GM12878 (cell line): ENCODE results near the gene AP1S3. TPM values are rescaled to one million over a fixed set of nuclear protein-coding genes. Genes with fewer than 3 reads are reported as not detected.
A peak's percentile ranks its signal among the peaks of the same experiment; 100 is the strongest.

ENCODE experiments used
- ATAC-seq: fragments of 200-7000 bp; cut with Tn5 transposase; 3 replicates; pipeline ENCODE4 v1.9.1; 2020; ENCODE audit warnings: mild to moderate bottlenecking, moderate library complexity
- BruUV-seq: library from RNA; stranded (reverse); fragments of 400-500 nt; replicated peaks from 2 replicates; lab custom pipeline; 2021; lab: Mats Ljungman, UMichigan
- CTCF ChIA-PET: fragments of 300-600 bp; sonication (Branson Sonifier 250); formaldehyde crosslinking; extraction: SDS; loops from one replicate; lab custom pipeline; 2021; ENCODE audit warnings: inconsistent platforms; lab: Yijun Ruan, JAX
- POLR2A ChIA-PET: fragments of 350-600 bp; formaldehyde crosslinking; extraction: SDS; loops from one replicate; lab custom pipeline; 2021; ENCODE audit warnings: inconsistent platforms; lab: Charles Lee
- RAD21 ChIA-PET: fragments of 300-600 bp; sonication (Branson Sonifier 250); formaldehyde crosslinking; loops from one replicate; lab custom pipeline; 2023; ENCODE audit warnings: antibody characterized with exemption; ENCODE audit not compliant: unreplicated experiment; lab: Charles Lee
- SMC1A ChIA-PET: fragments of 300-600 bp; sonication (Branson Sonifier 250); formaldehyde crosslinking; loops from one replicate; lab custom pipeline; 2023; ENCODE audit not compliant: unreplicated experiment, uncharacterized antibody; lab: Charles Lee
- DNase-seq: peaks from one replicate; pipeline ENCODE4 v3.0.0-alpha.2; 2011; ENCODE audit warnings: low read depth, low spot score
- FAIRE-seq: peaks from 3 replicates; lab custom pipeline; 2011; peaks lifted over from hg19 to GRCh38; lab: Jason Lieb, UNC
- H2AFZ ChIP-seq: 2 replicates; pipeline ENCODE4 v1.6.0; 2011; ENCODE audit warnings: low read depth, low read length, control low read depth; ENCODE audit not compliant: control insufficient read depth
- H3K27ac ChIP-seq: 2 replicates; pipeline ENCODE4 v1.5.1; 2011; ENCODE audit warnings: control low read depth; ENCODE audit not compliant: control insufficient read depth, insufficient read depth
- H3K27me3 ChIP-seq, 2 experiments: replicated peaks in 1 of 2; 2 replicates each; pipeline versions ENCODE4 v1.6.0 to v1.6.1; 2011; ENCODE audit warnings: low read length in 1 of 2; ENCODE audit not compliant: control insufficient read depth in 2 of 2, insufficient read depth in 2 of 2
- H3K36me3 ChIP-seq, 2 experiments: 2 replicates each; pipeline ENCODE4 v1.5.1; 2011; ENCODE audit warnings: low read length in 1 of 2; ENCODE audit not compliant: control insufficient read depth in 2 of 2, insufficient read depth in 2 of 2
- H3K4me1 ChIP-seq: 2 replicates; pipeline ENCODE4 v1.6.1; 2011; ENCODE audit warnings: mild to moderate bottlenecking, low read length, moderate library complexity, mixed read lengths; ENCODE audit not compliant: control insufficient read depth, insufficient read depth
- H3K4me2 ChIP-seq: 2 replicates; pipeline ENCODE4 v1.6.0; 2011; ENCODE audit warnings: control low read depth; ENCODE audit not compliant: control insufficient read depth, insufficient read depth
- H3K4me3 ChIP-seq: fragments of 200-600 bp; sonication (generic); 2 replicates; pipeline ENCODE4 v1.5.1; 2016
- H3K79me2 ChIP-seq: 2 replicates; pipeline ENCODE4 v1.6.0; 2011; ENCODE audit warnings: low read length; ENCODE audit not compliant: control insufficient read depth, insufficient read depth
- H3K9ac ChIP-seq: 2 replicates; pipeline ENCODE4 v1.8.0; 2011; ENCODE audit warnings: low read length, control low read depth, mixed read lengths; ENCODE audit not compliant: control insufficient read depth, insufficient read depth
- H3K9me3 ChIP-seq: replicated peaks from 3 replicates; pipeline ENCODE4 v1.5.1; 2011; ENCODE audit warnings: mild to moderate bottlenecking, low read length; ENCODE audit not compliant: control insufficient read depth, insufficient read depth
- H4K20me1 ChIP-seq: 2 replicates; pipeline ENCODE4 v1.6.0; 2011; ENCODE audit not compliant: control insufficient read depth, insufficient read depth
- CHD4 ChIP-seq: fragments of 200-600 bp; sonication (generic); IDR thresholded peaks from 2 replicates; pipeline ENCODE4 v1.6.1; 2016; ENCODE audit warnings: mild to moderate bottlenecking
- CTCF ChIP-seq, 3 experiments: IDR thresholded peaks in 2 of 3; conservative IDR thresholded peaks in 1 of 3; 2 replicates each; pipeline ENCODE4 v1.5.1; 2011; ENCODE audit warnings: low read depth in 3 of 3, low read length in 3 of 3, mild to moderate bottlenecking in 3 of 3, control low read depth in 2 of 3, moderate library complexity in 2 of 3, inconsistent platforms in 1 of 3, mixed read lengths in 1 of 3; ENCODE audit not compliant: control insufficient read depth in 2 of 3, insufficient read depth in 1 of 3; ENCODE audit errors: extremely low read depth in 1 of 3
- RAD21 ChIP-seq: IDR thresholded peaks from 2 replicates; pipeline ENCODE4 v1.6.1; 2011; ENCODE audit warnings: mild to moderate bottlenecking, low read depth, low read length, moderate library complexity; ENCODE audit not compliant: insufficient read depth
- RUNX3 ChIP-seq: IDR thresholded peaks from 2 replicates; pipeline ENCODE4 v1.6.1; 2012; ENCODE audit warnings: low read length, inconsistent platforms
- SMC3 ChIP-seq: IDR thresholded peaks from 2 replicates; pipeline ENCODE4 v1.6.1; 2011; ENCODE audit warnings: low read length, improper control_type of control experiment, borderline replicate concordance
- YY1 ChIP-seq: IDR thresholded peaks from 2 replicates; pipeline ENCODE4 v1.6.1; 2011; ENCODE audit warnings: low read depth, mild to moderate bottlenecking, low read length
- ZBED1 ChIP-seq: IDR thresholded peaks from 2 replicates; pipeline ENCODE4 v1.6.1; 2016; ENCODE audit warnings: borderline replicate concordance
- WGBS: methylation state at CpG from one replicate; pipeline ENCODE4 v1.1.6; 2016; ENCODE audit warnings: low lambda C conversion rate; ENCODE audit not compliant: insufficient replicate concordance, insufficient coverage; ENCODE audit errors: missing lambda C conversion rate; 5-methylcytosine and 5-hydroxymethylcytosine counted together
- in situ Hi-C: fragments of 300-500 bp; cut with MboI; formaldehyde crosslinking; loops from 9 replicates; pipeline ENCODE4 v1.14.3; 2018; ENCODE audit warnings: mixed read lengths
- intact Hi-C: fragments of 100-400 bp; cut with micrococcal nuclease; formaldehyde crosslinking; loops from one replicate; pipeline ENCODE4 v1.14.2; 2022; ENCODE audit not compliant: unreplicated experiment
- polyA plus RNA-seq, 11 experiments: library from polyadenylated mRNA; depleted of rRNA in 4 of 11; unstranded in 6 of 11; stranded (reverse) in 5 of 11; fragments of >200 nt; fragmentation: Nextera tagmentation in 4 of 11; fragmentation: Illumina TruSeq in 1 of 11; extraction: Ambion mirVana in 4 of 11; extraction: Trizol in 1 of 11; gene quantifications; 1 replicate in 1 of 11; 2 replicates in 10 of 11; pipeline versions ENCODE4 v1.2.1 to v1.2.3, GENCODE V29; 2011 to 2016; ENCODE audit warnings: inconsistent platforms in 2 of 11, missing spikeins in 2 of 11, low read depth in 1 of 11
- total RNA-seq, 4 experiments: library from RNA; depleted of rRNA in 3 of 4; stranded (reverse); fragments of >200 nt in 3 of 4; fragmentation: Illumina TruSeq in 1 of 4; extraction: Trizol in 1 of 4; gene quantifications; 2 replicates each; pipeline versions ENCODE4 v1.2.1 to v1.2.3, GENCODE V29; 2013 to 2021

The AP1S3 gene
- total and polyA plus RNA-seq, 10 of the 15 experiments (the other 5 are each of a cell fraction or from before 2014, with no cell fraction given) = 2.6 to 14.3 (median 9.2) TPM

GRCh38 chr2:223779877-223780276, 57.5 kb downstream of the AP1S3 start:
- 49% methylated on average over 7 of the region's 7 CpGs for WGBS
- Histone ChIP-seq H3K4me2 (no peak overlapping the region), H2AFZ (no peak overlapping the region), H3K9ac (no peak overlapping the region), H3K27me3 (no peaks in the 10 kb centered on the region), H3K36me3 (peaks cover 0 to 3% of the 10 kb centered on the region in 2 experiments; a peak in 2 of 4 replicates), H3K27ac (no peak overlapping the region), H3K4me3 (no peak overlapping the region), H4K20me1 (no peaks in the 10 kb centered on the region), H3K79me2 (no peaks in the 10 kb centered on the region; the same call in 1 of the 2 replicates), H3K4me1 (no peaks in the 10 kb centered on the region), H3K9me3 (no peaks in the 10 kb centered on the region)
- POLR2A ChIA-PET = no interaction called here
- intact Hi-C loops (loop anchor here (1.0 to 5.0 kb wide), 2 partner anchors 80 to 182 kb away; no protein-coding TSS in a partner anchor), in situ Hi-C loops (no loop called here)
- peak; percentile 64 for FAIRE-seq
- SMC1A ChIA-PET = interaction anchor here (1.3 kb wide), 1 partner anchor 18 kb away, joined by 3 read pairs; no protein-coding TSS in a partner anchor
- RAD21 ChIA-PET = interaction anchor here (1.4 to 1.5 kb wide), 2 partner anchors 81 to 191 kb away, joined by 3 to 8 read pairs; no protein-coding TSS in a partner anchor
- peak; percentile 91 for ATAC-seq
- DNase-seq = no peak
- CTCF ChIA-PET = interaction anchor here (0.6 to 2.1 kb wide), 13 partner anchors 8 to 599 kb away, joined by 3 to 13 read pairs (median 4); no protein-coding TSS in a partner anchor
- no TSS peak for BruUV-seq
- TF ChIP-seq RAD21 (peak; percentile 69), YY1 (0 out of 2 replicates have a peak, but pooled peaks have one; percentile 30), ZBED1 (no peak), SMC3 (peak; percentile 52; the same call in 1 of the 2 replicates), CTCF (IDR thresholded peaks at IDR 0.05 in 2 of 3, conservative IDR thresholded peaks at IDR 0.05 in 1 of 3; ENCODE audit: control insufficient read depth in 2 of 3, extremely low read depth in 1 of 3, insufficient read depth in 1 of 3, low read depth in 3 of 3, low read length in 3 of 3) (peak; percentile 37 to 45 (median 42); a peak in 5 of 6 replicates), RUNX3 (peak; percentile 34; the same call in 1 of the 2 replicates), CHD4 (no peak)
- TF ChIP-seq, all 136 proteins: peak for 5
